GM12873 (cell line): Measurements from ENCODE around the gene HMGN4.

Experiments used
- TF ChIP-seq, protein P1 (sequence below): IDR thresholded peaks from 2 replicates; pipeline ENCODE4 v1.5.1; 2012; ENCODE audit warnings: low read depth, mild to moderate bottlenecking, moderate library complexity, low read length, control low read depth; ENCODE audit not compliant: insufficient read depth; ENCODE audit errors: missing control alignments

HMGN4 gene

DNA sequence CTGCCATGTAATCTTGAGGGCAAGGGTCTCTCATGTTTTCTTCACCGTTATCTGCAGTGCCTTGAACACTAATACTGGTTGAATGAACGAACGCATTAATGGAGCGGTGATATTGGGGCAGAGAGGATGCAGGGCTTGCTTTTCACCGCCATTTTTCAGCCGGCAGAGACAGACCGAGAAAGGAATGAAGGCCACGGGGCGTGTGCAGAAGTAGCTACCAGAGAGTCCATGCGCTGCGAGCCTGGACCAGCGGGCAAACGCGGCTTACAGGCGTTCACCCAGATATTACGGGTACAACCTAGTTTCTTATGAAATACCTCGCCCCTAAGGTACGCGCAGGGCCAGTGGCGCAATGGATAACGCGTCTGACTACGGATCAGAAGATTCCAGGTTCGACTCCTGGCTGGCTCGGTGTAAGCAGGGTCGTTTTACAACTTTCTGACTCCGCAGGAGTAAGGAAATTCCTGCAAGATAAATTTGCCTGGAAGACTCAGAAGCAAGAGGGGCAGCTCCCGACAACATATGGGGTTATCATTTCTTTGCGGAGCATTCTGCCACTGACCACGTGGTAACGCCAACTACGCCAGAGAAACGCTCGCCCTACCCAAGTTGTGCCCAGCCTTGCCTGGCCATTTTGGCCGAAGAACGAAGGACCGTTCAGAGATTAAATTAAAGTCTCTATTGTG is 863 bp upstream of the HMGN4 start:
- TF ChIP-seq, protein P1, sequence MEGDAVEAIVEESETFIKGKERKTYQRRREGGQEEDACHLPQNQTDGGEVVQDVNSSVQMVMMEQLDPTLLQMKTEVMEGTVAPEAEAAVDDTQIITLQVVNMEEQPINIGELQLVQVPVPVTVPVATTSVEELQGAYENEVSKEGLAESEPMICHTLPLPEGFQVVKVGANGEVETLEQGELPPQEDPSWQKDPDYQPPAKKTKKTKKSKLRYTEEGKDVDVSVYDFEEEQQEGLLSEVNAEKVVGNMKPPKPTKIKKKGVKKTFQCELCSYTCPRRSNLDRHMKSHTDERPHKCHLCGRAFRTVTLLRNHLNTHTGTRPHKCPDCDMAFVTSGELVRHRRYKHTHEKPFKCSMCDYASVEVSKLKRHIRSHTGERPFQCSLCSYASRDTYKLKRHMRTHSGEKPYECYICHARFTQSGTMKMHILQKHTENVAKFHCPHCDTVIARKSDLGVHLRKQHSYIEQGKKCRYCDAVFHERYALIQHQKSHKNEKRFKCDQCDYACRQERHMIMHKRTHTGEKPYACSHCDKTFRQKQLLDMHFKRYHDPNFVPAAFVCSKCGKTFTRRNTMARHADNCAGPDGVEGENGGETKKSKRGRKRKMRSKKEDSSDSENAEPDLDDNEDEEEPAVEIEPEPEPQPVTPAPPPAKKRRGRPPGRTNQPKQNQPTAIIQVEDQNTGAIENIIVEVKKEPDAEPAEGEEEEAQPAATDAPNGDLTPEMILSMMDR = no peak

DNA sequence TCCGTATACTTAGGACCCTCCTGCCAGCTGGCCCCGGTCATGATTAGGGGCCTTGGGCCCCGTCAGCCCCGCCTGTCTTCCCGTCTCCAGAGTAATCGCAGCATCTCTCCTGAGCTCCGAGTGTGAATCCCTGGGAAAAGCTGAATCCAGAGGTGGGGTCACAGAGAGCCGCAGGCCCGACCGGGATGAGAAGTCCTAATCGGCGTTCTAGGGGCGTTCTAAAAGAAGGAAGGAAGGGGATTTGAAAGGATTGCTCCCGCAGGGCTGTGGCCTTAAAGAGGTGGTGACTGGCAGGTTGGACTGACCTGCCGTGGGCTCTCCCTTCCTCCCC is 371 bp downstream of the HMGN4 start:
- TF ChIP-seq, protein P1 = no peak

DNA sequence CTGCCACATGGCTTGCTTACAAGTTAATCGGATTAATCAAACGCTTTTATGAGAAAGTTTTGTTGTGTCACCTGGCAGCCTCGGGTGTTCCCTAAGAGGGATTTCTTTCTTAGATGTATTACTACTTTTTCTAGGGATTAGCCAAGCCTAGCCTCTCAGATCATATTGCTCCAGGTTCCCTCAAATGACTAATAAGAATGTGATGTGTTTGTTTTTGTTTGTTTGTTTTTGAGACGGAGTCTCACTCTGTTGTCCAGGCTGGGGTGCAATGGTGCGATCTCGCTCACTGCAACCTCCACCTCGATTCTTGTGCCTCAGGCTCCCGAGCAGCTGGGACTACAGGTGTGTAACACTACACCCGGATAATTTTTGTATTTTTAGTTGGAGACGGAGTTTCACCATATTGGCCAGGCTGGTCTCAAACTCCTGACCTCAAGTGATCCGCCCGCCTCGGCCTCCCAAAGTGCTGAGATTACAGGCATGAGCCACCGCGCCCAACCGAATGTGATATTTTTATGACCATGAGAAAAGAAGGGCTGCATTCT is 977 bp downstream of the HMGN4 start:
- TF ChIP-seq, protein P1 = no peak

DNA sequence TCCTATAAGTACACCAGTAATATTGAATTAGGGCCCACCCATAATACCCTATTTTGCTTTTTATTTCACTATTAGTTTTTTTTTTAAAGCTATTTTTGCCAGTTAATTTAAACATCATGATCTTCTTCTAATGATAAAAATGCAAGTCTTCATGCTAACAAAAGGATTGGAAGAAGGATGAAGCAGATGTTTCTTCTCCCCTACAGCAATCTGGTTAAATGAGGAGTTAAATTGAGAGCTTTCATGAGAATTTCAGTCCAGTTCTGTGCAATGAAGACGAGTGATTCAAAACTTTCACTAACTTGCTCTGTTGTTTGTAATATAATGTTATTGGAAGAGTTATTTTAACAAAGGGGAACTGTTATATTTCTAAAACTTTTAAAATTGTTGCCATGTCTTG is 3.4 kb downstream of the HMGN4 start:
- TF ChIP-seq, protein P1 = no peak

DNA sequence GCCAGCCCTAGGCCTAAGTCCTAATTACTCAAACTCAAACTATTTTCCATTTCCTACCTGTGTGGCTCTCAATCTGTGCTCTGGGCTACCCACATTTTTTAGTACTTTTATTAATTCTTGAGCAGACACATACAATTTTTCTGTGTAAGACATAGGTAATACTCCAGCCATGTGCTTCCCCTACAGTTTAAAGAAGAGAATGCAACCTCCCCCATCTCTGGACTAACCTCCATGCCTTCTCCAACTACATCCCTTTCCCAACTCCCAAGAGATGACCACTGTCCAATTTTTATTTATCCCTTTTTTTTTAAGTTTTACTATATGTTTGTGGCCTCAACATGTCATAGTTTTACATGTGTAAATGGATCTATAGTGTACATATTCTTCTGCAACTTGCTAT is 5.8 kb downstream of the HMGN4 start:
- TF ChIP-seq, protein P1 = peak; percentile 58

DNA sequence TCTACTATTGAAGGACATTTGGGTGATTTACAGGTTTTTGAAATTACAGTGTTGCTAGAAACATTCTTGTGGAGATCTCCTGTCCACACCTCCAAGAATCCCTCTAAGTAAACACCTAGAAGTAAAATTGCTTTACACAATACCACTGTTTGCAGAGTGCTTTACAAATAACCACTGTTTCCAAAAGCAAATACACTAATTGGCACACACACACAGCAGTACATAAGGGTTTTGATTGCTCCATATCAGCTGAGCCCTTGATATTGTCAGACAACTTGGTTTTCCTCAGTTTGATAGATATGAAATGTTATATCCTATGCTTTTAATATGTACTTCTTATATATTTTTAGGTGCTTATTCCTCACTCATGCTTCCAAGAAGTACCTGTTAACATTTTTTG is 6.3 kb downstream of the HMGN4 start:
- TF ChIP-seq, protein P1 = no peak

DNA sequence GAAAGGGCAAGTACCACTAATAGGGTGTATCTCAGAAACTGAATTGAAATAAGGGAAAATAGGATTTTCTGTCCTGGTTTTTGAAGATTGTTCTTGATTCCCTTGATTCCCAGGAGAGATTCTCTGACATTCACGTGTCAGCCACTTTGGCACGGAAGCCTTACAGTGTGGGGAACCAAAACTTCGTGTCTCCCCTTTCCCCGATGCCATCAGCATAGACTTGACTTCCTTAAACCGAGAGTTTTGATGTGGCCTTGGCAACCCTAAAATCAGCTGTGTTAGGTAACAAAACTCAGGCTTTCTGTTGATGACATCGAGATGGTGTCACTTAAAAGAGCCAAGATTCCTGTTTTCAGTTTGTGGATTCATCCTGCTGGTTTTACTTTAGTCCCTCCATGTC is 7.5 kb downstream of the HMGN4 start:
- TF ChIP-seq, protein P1 = no peak
